HG03103 (cell line): Measurements from ENCODE around the gene GLB1L2.

Experiments
- ATAC-seq: cut with Tn5 transposase; IDR thresholded peaks from one replicate; pipeline ENCODE4 v1.9.1; 2021; ENCODE audit warnings: low read depth; ENCODE audit not compliant: unreplicated experiment

GLB1L2 gene

GRCh38 chr11:134346976-134347350 is 15.2 kb downstream of the GLB1L2 start:
- ATAC-seq: no peak

GRCh38 chr11:134347441-134347840 is 15.7 kb downstream of the GLB1L2 start:
- no peak for ATAC-seq

- ATAC-seq: no peak
Measured at GRCh38 chr11:134349109-134349801, 17.5 kb downstream of the GLB1L2 start.

- ATAC-seq: no peak
Measured at GRCh38 chr11:134349802-134350355, 18.1 kb downstream of the GLB1L2 start.

- ATAC-seq: no peak
Measured at GRCh38 chr11:134350381-134350780, 18.6 kb downstream of the GLB1L2 start.

- ATAC-seq: no peak
Measured at GRCh38 chr11:134352111-134352510, 20.3 kb downstream of the GLB1L2 start.

GRCh38 chr11:134355136-134355535 is 23.3 kb downstream of the GLB1L2 start:
- no peak for ATAC-seq

GRCh38 chr11:134355656-134356055 is 23.9 kb downstream of the GLB1L2 start:
- no peak for ATAC-seq

GRCh38 chr11:134356656-134357544 is 25.1 kb downstream of the GLB1L2 start:
- ATAC-seq: no peak

GRCh38 chr11:134357545-134357839 is 25.7 kb downstream of the GLB1L2 start:
- ATAC-seq: no peak

GRCh38 chr11:134358165-134358855 is 26.5 kb downstream of the GLB1L2 start:
- no peak for ATAC-seq

GRCh38 chr11:134358856-134359490 is 27.2 kb downstream of the GLB1L2 start:
- ATAC-seq: no peak

- ATAC-seq: no peak
Measured at GRCh38 chr11:134359646-134360045, 27.9 kb downstream of the GLB1L2 start.

- peak; percentile 70 for ATAC-seq
Measured at GRCh38 chr11:134360050-134360835, 28.5 kb downstream of the GLB1L2 start.

GRCh38 chr11:134361661-134362060 is 29.9 kb downstream of the GLB1L2 start:
- ATAC-seq: no peak

GRCh38 chr11:134362192-134362901 is 30.6 kb downstream of the GLB1L2 start:
- no peak for ATAC-seq

- no peak for ATAC-seq
Measured at GRCh38 chr11:134363161-134363560, 31.4 kb downstream of the GLB1L2 start.

- no peak for ATAC-seq
Measured at GRCh38 chr11:134363592-134363991, 31.8 kb downstream of the GLB1L2 start.

GRCh38 chr11:134364261-134364660 is 32.5 kb downstream of the GLB1L2 start:
- no peak for ATAC-seq
